SHP77 (cell line): ENCODE data around the gene RAB44.

Experiments used
- DNase-seq, 2 experiments: peaks; one replicate each; lab custom pipeline; 2025; lab: John Stamatoyannopoulos, UW

RAB44 gene

GRCh38 chr6:36730424-36731380 lies 33.1 kb downstream of the RAB44 start:
- no peak for DNase-seq

- no peak for DNase-seq
Measured at GRCh38 chr6:36731622-36732310, 34.1 kb downstream of the RAB44 start.

- DNase-seq: no peak
Measured at GRCh38 chr6:36733300-36733699, 35.7 kb downstream of the RAB44 start.

GRCh38 chr6:36734486-36735060 lies 36.9 kb downstream of the RAB44 start:
- DNase-seq: no peak

GRCh38 chr6:36735110-36736071 lies 37.8 kb downstream of the RAB44 start:
- no peak for DNase-seq

GRCh38 chr6:36737043-36737785 lies 39.6 kb downstream of the RAB44 start:
- no peak for DNase-seq

GRCh38 chr6:36738108-36738507 lies 40.5 kb downstream of the RAB44 start:
- no peak for DNase-seq

GRCh38 chr6:36739947-36740817 lies 42.6 kb downstream of the RAB44 start:
- DNase-seq: no peak

GRCh38 chr6:36740818-36741179 lies 43.2 kb downstream of the RAB44 start:
- DNase-seq: no peak

GRCh38 chr6:36742146-36742545 lies 44.5 kb downstream of the RAB44 start:
- no peak for DNase-seq

GRCh38 chr6:36743032-36743431 lies 45.4 kb downstream of the RAB44 start:
- DNase-seq: no peak

GRCh38 chr6:36743538-36744303 lies 46.1 kb downstream of the RAB44 start:
- DNase-seq: no peak

- DNase-seq: no peak
Measured at GRCh38 chr6:36744304-36744673, 46.7 kb downstream of the RAB44 start.

GRCh38 chr6:36745283-36745682 lies 47.7 kb downstream of the RAB44 start:
- DNase-seq: no peak

- DNase-seq: no peak
Measured at GRCh38 chr6:36745836-36746235, 48.2 kb downstream of the RAB44 start.

- no peak for DNase-seq
Measured at GRCh38 chr6:36746251-36746650, 48.6 kb downstream of the RAB44 start.

- DNase-seq: no peak
Measured at GRCh38 chr6:36749829-36750489, 52.3 kb downstream of the RAB44 start.

GRCh38 chr6:36751091-36751490 lies 53.5 kb downstream of the RAB44 start:
- no peak for DNase-seq

- no peak for DNase-seq
Measured at GRCh38 chr6:36751833-36752186, 54.2 kb downstream of the RAB44 start.
